Neural progenitor cell (in vitro differentiated cells): ENCODE measurements around the gene WRAP73. TPM values are rescaled to one million over a fixed set of nuclear protein-coding genes. Genes with fewer than 3 reads are reported as not detected.

Experiments used
- DNase-seq: peaks from one replicate; pipeline ENCODE4 v3.0.0-alpha.2; 2016; ENCODE audit warnings: low spot score
- H2AFZ ChIP-seq: fragments of 200-600 bp; sonication (generic); replicated peaks from 2 replicates; pipeline ENCODE4 v1.6.1; 2016; ENCODE audit warnings: antibody characterized with exemption
- H3F3A ChIP-seq: fragments of 200-600 bp; sonication (generic); 2 replicates; pipeline ENCODE4 v1.6.1; 2016; ENCODE audit warnings: antibody characterized with exemption, low read depth
- H3K27ac ChIP-seq: fragments of 200-600 bp; sonication (generic); 2 replicates; pipeline ENCODE4 v1.5.1; 2016; ENCODE audit warnings: mild to moderate bottlenecking
- H3K27me3 ChIP-seq: fragments of 200-600 bp; sonication (generic); 2 replicates; pipeline ENCODE4 v1.6.1; 2016; ENCODE audit warnings: mild to moderate bottlenecking, moderate library complexity
- H3K36me3 ChIP-seq: fragments of 200-600 bp; sonication (generic); 2 replicates; pipeline ENCODE4 v1.5.1; 2016
- H3K4me1 ChIP-seq: fragments of 200-600 bp; sonication (generic); 2 replicates; pipeline ENCODE4 v1.6.1; 2016; ENCODE audit warnings: mixed run types
- H3K4me2 ChIP-seq: fragments of 200-600 bp; sonication (generic); 2 replicates; pipeline ENCODE4 v1.6.1; 2016
- H3K4me3 ChIP-seq: fragments of 200-600 bp; sonication (generic); 2 replicates; pipeline ENCODE4 v1.5.1; 2016
- H3K79me2 ChIP-seq: fragments of 200-600 bp; sonication (generic); 2 replicates; pipeline ENCODE4 v1.6.1; 2016; ENCODE audit warnings: low read depth
- H3K9ac ChIP-seq: fragments of 200-600 bp; sonication (generic); 2 replicates; pipeline ENCODE4 v1.6.1; 2016
- H3K9me3 ChIP-seq: fragments of 200-600 bp; sonication (generic); 2 replicates; pipeline ENCODE4 v1.5.1; 2016; ENCODE audit warnings: low read depth
- H4K20me1 ChIP-seq: fragments of 200-600 bp; sonication (generic); 2 replicates; pipeline ENCODE4 v1.6.1; 2016; ENCODE audit warnings: low read depth
- H3K27ac Mint-ChIP-seq: 3 replicates; pipeline ENCODE4 v1.8.0; 2021; ENCODE audit warnings: mixed read lengths
- H3K27me3 Mint-ChIP-seq: 2 replicates; pipeline ENCODE4 v1.8.0; 2022; ENCODE audit warnings: low read depth, mild to moderate bottlenecking, inconsistent platforms, moderate library complexity, mixed read lengths; ENCODE audit not compliant: insufficient read depth
- H3K36me3 Mint-ChIP-seq: 3 replicates; pipeline ENCODE4 v1.8.0; 2021; ENCODE audit warnings: mixed read lengths
- H3K4me1 Mint-ChIP-seq: 3 replicates; pipeline ENCODE4 v1.8.0; 2021; ENCODE audit warnings: mixed read lengths
- H3K4me3 Mint-ChIP-seq: 3 replicates; pipeline ENCODE4 v1.8.0; 2021; ENCODE audit warnings: mild to moderate bottlenecking, moderate library complexity, mixed read lengths
- H3K9me3 Mint-ChIP-seq: 3 replicates; pipeline ENCODE4 v1.8.0; 2020; ENCODE audit warnings: mixed read lengths
- EZH2 ChIP-seq: fragments of 200-600 bp; sonication (generic); IDR thresholded peaks from 2 replicates; pipeline ENCODE4 v1.6.1; 2017; ENCODE audit warnings: antibody characterized with exemption, mild to moderate bottlenecking, moderate library complexity
- EZH2phosphoT487 ChIP-seq: fragments of 200-600 bp; sonication (generic); IDR thresholded peaks from 2 replicates; pipeline ENCODE4 v1.6.1; 2017; ENCODE audit warnings: antibody characterized with exemption
- total RNA-seq: library from RNA; depleted of rRNA; stranded (reverse); fragments of >200 nt; gene quantifications from 2 replicates; pipeline ENCODE4 v1.2.3, GENCODE V29; 2015; ENCODE audit warnings: low replicate concordance
- TF ChIP-seq, protein P1 (sequence below): fragments of 200-600 bp; sonication (generic); IDR thresholded peaks from 2 replicates; pipeline ENCODE4 v1.5.1; 2017; ENCODE audit warnings: antibody characterized with exemption, mild to moderate bottlenecking

WRAP73 gene
- total RNA-seq, 1 donor from 2014 or later, result 12.0 TPM

DNA sequence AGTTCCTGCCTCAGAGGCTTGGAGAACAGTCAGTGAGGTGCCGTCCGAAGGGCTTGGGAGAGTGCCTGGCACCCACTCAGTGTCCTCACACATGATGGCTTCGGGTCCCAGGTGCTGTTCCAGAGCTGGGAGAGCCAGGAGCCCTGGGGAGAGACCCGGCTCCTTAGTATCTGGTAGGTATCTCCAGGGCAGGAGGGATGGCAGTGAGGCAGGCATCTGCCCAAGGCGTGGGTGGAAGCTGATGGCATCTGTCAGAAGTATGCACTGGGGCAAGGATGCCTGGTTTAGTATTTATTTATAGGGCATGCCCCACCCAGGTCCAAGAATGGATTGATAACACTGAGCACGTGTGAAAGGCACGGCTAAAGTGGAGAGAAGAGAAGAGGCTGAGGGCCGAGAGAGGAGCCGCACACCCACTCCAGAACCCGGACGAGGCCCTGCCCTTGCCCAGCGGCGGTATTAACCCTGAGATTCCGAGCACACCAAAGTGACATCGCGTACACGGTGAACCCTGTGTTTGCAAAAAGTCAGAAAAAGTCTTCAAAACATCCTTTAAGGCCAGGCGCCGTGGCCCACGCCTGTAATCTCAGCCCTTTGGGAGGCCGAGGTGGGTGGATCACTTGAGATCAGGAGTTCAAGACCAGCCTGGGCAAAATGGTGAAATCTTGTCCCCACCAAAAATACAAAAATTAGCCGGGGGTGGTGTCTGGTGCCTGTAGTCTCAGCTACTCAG lies 4.8 kb upstream of the WRAP73 start:
- no peak overlapping the region for H3K27ac ChIP-seq
- H3K4me2 ChIP-seq, result no peak overlapping the region
- peaks cover 14% of the 10 kb centered on the region for H3F3A ChIP-seq
- H3K4me3 ChIP-seq, result no peak overlapping the region
- H3K4me1 ChIP-seq, result peaks cover 6% of the 10 kb centered on the region
- peak; percentile 10 for TF ChIP-seq EZH2
- no peak for TF ChIP-seq EZH2phosphoT487
- TF ChIP-seq, protein P1, sequence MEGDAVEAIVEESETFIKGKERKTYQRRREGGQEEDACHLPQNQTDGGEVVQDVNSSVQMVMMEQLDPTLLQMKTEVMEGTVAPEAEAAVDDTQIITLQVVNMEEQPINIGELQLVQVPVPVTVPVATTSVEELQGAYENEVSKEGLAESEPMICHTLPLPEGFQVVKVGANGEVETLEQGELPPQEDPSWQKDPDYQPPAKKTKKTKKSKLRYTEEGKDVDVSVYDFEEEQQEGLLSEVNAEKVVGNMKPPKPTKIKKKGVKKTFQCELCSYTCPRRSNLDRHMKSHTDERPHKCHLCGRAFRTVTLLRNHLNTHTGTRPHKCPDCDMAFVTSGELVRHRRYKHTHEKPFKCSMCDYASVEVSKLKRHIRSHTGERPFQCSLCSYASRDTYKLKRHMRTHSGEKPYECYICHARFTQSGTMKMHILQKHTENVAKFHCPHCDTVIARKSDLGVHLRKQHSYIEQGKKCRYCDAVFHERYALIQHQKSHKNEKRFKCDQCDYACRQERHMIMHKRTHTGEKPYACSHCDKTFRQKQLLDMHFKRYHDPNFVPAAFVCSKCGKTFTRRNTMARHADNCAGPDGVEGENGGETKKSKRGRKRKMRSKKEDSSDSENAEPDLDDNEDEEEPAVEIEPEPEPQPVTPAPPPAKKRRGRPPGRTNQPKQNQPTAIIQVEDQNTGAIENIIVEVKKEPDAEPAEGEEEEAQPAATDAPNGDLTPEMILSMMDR, result no peak
- H3K9me3 ChIP-seq, result no peaks in the 10 kb centered on the region
- DNase-seq, result no peak
- H3K79me2 ChIP-seq, result no peaks in the 10 kb centered on the region
- Mint-ChIP-seq H3K27me3 (peaks cover 55% of the 10 kb centered on the region), H3K9me3 (peaks cover 2% of the 10 kb centered on the region), H3K4me3 (peak overlapping the region; percentile 15), H3K27ac (no peak overlapping the region), H3K4me1 (peaks cover 14% of the 10 kb centered on the region), H3K36me3 (no peaks in the 10 kb centered on the region)
- no peaks in the 10 kb centered on the region for H3K36me3 ChIP-seq
- no peak overlapping the region for H2AFZ ChIP-seq
- H4K20me1 ChIP-seq, result peaks cover 28% of the 10 kb centered on the region
- H3K27me3 ChIP-seq, result peaks cover 100% of the 10 kb centered on the region
- H3K9ac ChIP-seq, result no peak overlapping the region

DNA sequence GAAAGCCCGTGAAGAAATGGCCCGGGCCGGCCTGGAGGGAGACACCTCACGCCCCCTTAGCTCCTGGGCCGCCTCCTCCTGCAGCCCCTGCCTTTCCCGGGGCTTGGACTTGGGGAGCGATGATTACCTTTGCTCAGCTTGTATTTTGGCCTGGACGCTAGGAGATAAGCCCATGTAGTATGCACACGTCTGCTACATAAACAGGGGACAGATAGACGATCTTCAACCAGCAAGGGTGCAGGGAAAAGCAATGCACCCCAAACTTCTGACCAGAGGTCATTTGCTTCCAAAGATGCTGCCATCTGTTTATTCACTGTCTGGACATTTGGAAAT lies 3.3 kb upstream of the WRAP73 start:
- Mint-ChIP-seq H3K27me3 (peaks cover 54% of the 10 kb centered on the region), H3K9me3 (peaks cover 2% of the 10 kb centered on the region), H3K4me1 (peaks cover 21% of the 10 kb centered on the region), H3K4me3 (peak overlapping the region; percentile 65), H3K27ac (no peak overlapping the region), H3K36me3 (no peaks in the 10 kb centered on the region)
- peak; percentile 76 for TF ChIP-seq EZH2phosphoT487
- TF ChIP-seq, protein P1, result no peak
- Histone ChIP-seq H3K4me3 (peak overlapping the region; percentile 42), H2AFZ (no peak overlapping the region), H3K27ac (no peak overlapping the region), H3K9ac (no peak overlapping the region), H3K4me1 (peaks cover 11% of the 10 kb centered on the region), H4K20me1 (peaks cover 39% of the 10 kb centered on the region), H3K79me2 (peaks cover 11% of the 10 kb centered on the region), H3K36me3 (no peaks in the 10 kb centered on the region), H3K27me3 (peaks cover 85% of the 10 kb centered on the region), H3K9me3 (no peaks in the 10 kb centered on the region), H3F3A (peaks cover 20% of the 10 kb centered on the region), H3K4me2 (peak overlapping the region; percentile 83)
- no peak for DNase-seq

GRCh38 chr1:3652548-3653285 lies 2.8 kb upstream of the WRAP73 start:
- H3K4me3 ChIP-seq, result peak overlapping the region; percentile 42
- H3K9ac ChIP-seq, result no peak overlapping the region
- Mint-ChIP-seq H3K9me3 (peaks cover 2% of the 10 kb centered on the region), H3K36me3 (no peaks in the 10 kb centered on the region), H3K27ac (no peak overlapping the region), H3K4me3 (peak overlapping the region; percentile 70), H3K4me1 (peaks cover 20% of the 10 kb centered on the region), H3K27me3 (peaks cover 53% of the 10 kb centered on the region)
- peaks cover 11% of the 10 kb centered on the region for H3K4me1 ChIP-seq
- peaks cover 80% of the 10 kb centered on the region for H3K27me3 ChIP-seq
- no peak overlapping the region for H3K27ac ChIP-seq
- peaks cover 39% of the 10 kb centered on the region for H4K20me1 ChIP-seq
- peak; percentile 54 for DNase-seq
- H3K79me2 ChIP-seq, result peaks cover 11% of the 10 kb centered on the region
- TF ChIP-seq EZH2phosphoT487 (peak; percentile 82), EZH2 (peak; percentile 71)
- TF ChIP-seq, protein P1, result no peak
- no peak overlapping the region for H2AFZ ChIP-seq
- H3K9me3 ChIP-seq, result no peaks in the 10 kb centered on the region
- H3K4me2 ChIP-seq, result peak overlapping the region; percentile 83
- H3F3A ChIP-seq, result peaks cover 20% of the 10 kb centered on the region
- no peaks in the 10 kb centered on the region for H3K36me3 ChIP-seq
